ENCODE results near the gene BRICD5.

Gene BRICD5

GRCh38 chr16:2256531-2257140 lies 46.0 kb upstream of the BRICD5 start:
- Histone ChIP-seq H3K79me2 (peaks cover 2% of the 10 kb centered on the region), H3K36me3 (ENCODE audit: control insufficient read depth, insufficient read depth, low read length) (no peaks in the 10 kb centered on the region), H2AFZ (no peak overlapping the region), H3K4me1 (peaks cover 5% of the 10 kb centered on the region), H3K9me3 (ENCODE audit: control insufficient read depth, low read length) (no peaks in the 10 kb centered on the region), H3K27ac (no peak overlapping the region), H3K27me3 (ENCODE audit: control insufficient read depth, insufficient read depth, low read length) (no peaks in the 10 kb centered on the region), H3K9ac (no peak overlapping the region), H3K4me3 (ENCODE audit: low read depth, low read length) (no peak overlapping the region), H3K4me2 (ENCODE audit: low read length) (no peak overlapping the region)
- TF ChIP-seq, protein P1, sequence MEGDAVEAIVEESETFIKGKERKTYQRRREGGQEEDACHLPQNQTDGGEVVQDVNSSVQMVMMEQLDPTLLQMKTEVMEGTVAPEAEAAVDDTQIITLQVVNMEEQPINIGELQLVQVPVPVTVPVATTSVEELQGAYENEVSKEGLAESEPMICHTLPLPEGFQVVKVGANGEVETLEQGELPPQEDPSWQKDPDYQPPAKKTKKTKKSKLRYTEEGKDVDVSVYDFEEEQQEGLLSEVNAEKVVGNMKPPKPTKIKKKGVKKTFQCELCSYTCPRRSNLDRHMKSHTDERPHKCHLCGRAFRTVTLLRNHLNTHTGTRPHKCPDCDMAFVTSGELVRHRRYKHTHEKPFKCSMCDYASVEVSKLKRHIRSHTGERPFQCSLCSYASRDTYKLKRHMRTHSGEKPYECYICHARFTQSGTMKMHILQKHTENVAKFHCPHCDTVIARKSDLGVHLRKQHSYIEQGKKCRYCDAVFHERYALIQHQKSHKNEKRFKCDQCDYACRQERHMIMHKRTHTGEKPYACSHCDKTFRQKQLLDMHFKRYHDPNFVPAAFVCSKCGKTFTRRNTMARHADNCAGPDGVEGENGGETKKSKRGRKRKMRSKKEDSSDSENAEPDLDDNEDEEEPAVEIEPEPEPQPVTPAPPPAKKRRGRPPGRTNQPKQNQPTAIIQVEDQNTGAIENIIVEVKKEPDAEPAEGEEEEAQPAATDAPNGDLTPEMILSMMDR (IDR thresholded peaks at IDR 0.05) = no peak

- no peaks in the 10 kb centered on the region for H3K27me3 ChIP-seq (ENCODE audit: control insufficient read depth, insufficient read depth, low read length)
- H3K4me1 ChIP-seq = peaks cover 5% of the 10 kb centered on the region
- no peaks in the 10 kb centered on the region for H3K36me3 ChIP-seq (ENCODE audit: control insufficient read depth, insufficient read depth, low read length)
- H2AFZ ChIP-seq = no peak overlapping the region
- peaks cover 2% of the 10 kb centered on the region for H3K79me2 ChIP-seq
- no peak overlapping the region for H3K9ac ChIP-seq
- TF ChIP-seq, protein P1 (IDR thresholded peaks at IDR 0.05) = no peak
- no peak overlapping the region for H3K4me3 ChIP-seq (ENCODE audit: low read depth, low read length)
- no peaks in the 10 kb centered on the region for H3K9me3 ChIP-seq (ENCODE audit: control insufficient read depth, low read length)
- no peak overlapping the region for H3K4me2 ChIP-seq (ENCODE audit: low read length)
- H3K27ac ChIP-seq = no peak overlapping the region
These were observed 42.6 kb upstream of the BRICD5 start for GRCh38 chr16:2253293-2253692.

DNA sequence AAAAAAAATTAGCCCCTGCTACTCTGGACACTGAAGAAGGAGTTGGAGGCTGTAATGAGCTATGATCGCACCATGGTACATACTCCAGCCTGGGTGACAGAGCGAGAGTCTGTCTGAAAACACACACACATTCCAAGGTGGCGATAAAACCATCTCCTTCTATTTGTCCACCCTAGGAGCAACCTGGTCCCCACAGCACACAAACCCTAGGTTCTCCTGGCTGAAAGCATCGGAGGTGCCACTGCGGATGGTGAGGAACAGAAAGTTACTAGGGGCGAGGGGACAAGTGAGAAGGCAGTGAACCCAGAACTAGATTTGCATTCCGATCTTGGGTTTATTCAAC lies 42.1 kb upstream of the BRICD5 start:
- Histone ChIP-seq H3K9me3 (ENCODE audit: control insufficient read depth, low read length) (no peaks in the 10 kb centered on the region), H3K27ac (no peak overlapping the region), H3K27me3 (ENCODE audit: control insufficient read depth, insufficient read depth, low read length) (no peaks in the 10 kb centered on the region), H3K9ac (no peak overlapping the region), H3K4me3 (ENCODE audit: low read depth, low read length) (no peak overlapping the region), H3K36me3 (ENCODE audit: control insufficient read depth, insufficient read depth, low read length) (no peaks in the 10 kb centered on the region), H2AFZ (no peak overlapping the region), H3K4me2 (ENCODE audit: low read length) (no peak overlapping the region), H3K79me2 (peaks cover 2% of the 10 kb centered on the region), H3K4me1 (peaks cover 5% of the 10 kb centered on the region)
- TF ChIP-seq, protein P1 (IDR thresholded peaks at IDR 0.05) = no peak

DNA sequence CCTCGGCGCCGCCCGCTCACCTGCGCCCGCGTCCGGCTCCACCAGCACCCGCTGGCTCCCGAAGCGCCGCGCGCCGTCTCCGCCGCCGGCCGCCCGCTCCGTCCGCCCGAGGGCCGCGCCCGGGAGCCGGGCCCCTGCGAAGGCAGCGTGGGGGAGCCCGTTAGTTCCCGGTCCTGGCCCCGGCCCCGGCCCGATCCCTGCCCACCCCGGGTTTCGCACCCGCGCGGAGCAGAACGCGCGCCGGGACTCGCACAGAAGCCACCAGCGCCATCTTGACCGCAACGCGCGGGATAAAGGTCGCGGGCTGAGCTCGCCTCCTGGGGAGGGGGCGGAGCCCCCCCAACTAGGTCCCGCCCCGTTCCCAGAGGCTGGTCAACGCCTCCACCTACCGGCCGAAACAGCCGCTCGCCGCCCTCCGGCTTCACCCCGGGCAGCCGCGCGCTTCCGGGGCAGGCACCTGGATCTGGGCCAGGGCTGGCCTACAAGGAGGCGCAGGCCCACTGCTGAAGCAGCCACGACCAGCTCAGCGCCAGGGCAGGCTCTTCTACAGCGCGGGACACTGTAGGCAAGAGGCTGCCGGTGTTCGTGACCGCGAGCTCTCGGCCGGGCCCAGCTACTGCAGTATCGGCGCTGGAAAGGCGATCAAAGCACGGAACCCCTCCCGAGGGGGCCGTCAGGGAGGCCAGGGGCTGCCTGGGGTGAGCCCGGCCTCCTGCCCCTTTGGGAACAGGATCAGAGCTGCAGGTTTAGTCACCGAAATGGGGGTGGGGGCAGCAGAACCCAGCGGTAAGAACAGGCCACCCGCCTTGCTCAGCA lies 40.8 kb upstream of the BRICD5 start, which contains the start of gene ECI1:
Gene ECI1, minus strand, starts transcription at position 292 of the 816 bp plus-strand sequence. Its CDS starts 21 bp downstream, at position 271.
- Histone ChIP-seq H3K4me3 (ENCODE audit: low read depth, low read length) (peak within 1 kb of the TSS; percentile 75), H3K27ac (peak within 1 kb of the TSS; percentile 76), H3K9ac (peak within 1 kb of the TSS; percentile 56), H3K27me3 (ENCODE audit: control insufficient read depth, insufficient read depth, low read length) (no peaks in the 10 kb centered on the region), H3K9me3 (ENCODE audit: control insufficient read depth, low read length) (no peaks in the 10 kb centered on the region), H2AFZ (peak within 1 kb of the TSS; percentile 84), H3K4me1 (peaks cover 5% of the 10 kb centered on the region), H3K79me2 (no peaks in the 10 kb centered on the region), H3K36me3 (ENCODE audit: control insufficient read depth, insufficient read depth, low read length) (no peaks in the 10 kb centered on the region), H3K4me2 (ENCODE audit: low read length) (peak within 1 kb of the TSS; percentile 72)
- TF ChIP-seq, protein P1 (IDR thresholded peaks at IDR 0.05) = peak; percentile 90
